T-helper 1 cell treated with Interleukin-12 subunit alpha and Interleukin-12 subunit beta and Interleukin-4 antibody, amounts not matched to agents 30 μg/mL and 1 μg/mL, for 36 hours (primary cell): ENCODE results near the gene AQP6.

Source experiments
- H3K27ac Mint-ChIP-seq: one replicate; pipeline ENCODE4 v1.8.0; 2021; ENCODE audit warnings: mild to moderate bottlenecking, mixed read lengths
- H3K27me3 Mint-ChIP-seq: one replicate; pipeline ENCODE4 v1.8.0; 2021; ENCODE audit warnings: low read depth, mixed read lengths
- H3K36me3 Mint-ChIP-seq: one replicate; pipeline ENCODE4 v1.8.0; 2021; ENCODE audit warnings: low read depth, mixed read lengths
- H3K4me1 Mint-ChIP-seq: one replicate; pipeline ENCODE4 v1.8.0; 2021; ENCODE audit warnings: low read depth, mixed read lengths
- H3K4me3 Mint-ChIP-seq: one replicate; pipeline ENCODE4 v1.8.0; 2021; ENCODE audit warnings: mild to moderate bottlenecking, moderate library complexity, mixed read lengths
- H3K9me3 Mint-ChIP-seq: one replicate; pipeline ENCODE4 v1.8.0; 2021; ENCODE audit warnings: mixed read lengths

The AQP6 gene

GRCh38 chr12:50026691-50027090 lies 53.9 kb downstream of the AQP6 start:
- Mint-ChIP-seq H3K36me3 (peaks cover 11% of the 10 kb centered on the region), H3K4me3 (no peak overlapping the region)

More at GRCh38 chr12:50026691-50027090, 53.9 kb downstream of the AQP6 start:
- Mint-ChIP-seq H3K4me1 (peaks cover 23% of the 10 kb centered on the region), H3K27me3 (peaks cover 10% of the 10 kb centered on the region), H3K9me3 (peaks cover 2% of the 10 kb centered on the region), H3K27ac (no peak overlapping the region)
